Erythroblast (primary cell): ENCODE data around the gene NPY1R.

Source experiments
- GATA1 ChIP-seq: IDR thresholded peaks from 2 replicates; pipeline ENCODE4 v1.6.1; 2011; ENCODE audit warnings: low read depth, mild to moderate bottlenecking, control low read depth, low read length, moderate library complexity
- POLR2A ChIP-seq: IDR thresholded peaks from 2 replicates; pipeline ENCODE4 v1.6.1; 2011; ENCODE audit warnings: mild to moderate bottlenecking, low read length

GRCh38 chr4:163372029-163372428 is 39.6 kb upstream of the NPY1R start:
- TF ChIP-seq POLR2A (no peak), GATA1 (no peak)
